ENCODE measurements around the gene RPGRIP1L.
A peak's percentile ranks its signal among the peaks of the same experiment; 100 is the strongest.

Gene RPGRIP1L

GRCh38 chr16:53559270-53559951 lies 144.2 kb downstream of the RPGRIP1L start:
- Mint-ChIP-seq H3K27me3 (ENCODE audit: low read depth) (peaks cover 7% of the 10 kb centered on the region), H3K9me3 (no peaks in the 10 kb centered on the region), H3K36me3 (ENCODE audit: low read depth) (no peaks in the 10 kb centered on the region), H3K4me1 (ENCODE audit: low read depth) (no peaks in the 10 kb centered on the region), H3K27ac (no peak overlapping the region), H3K4me3 (no peak overlapping the region)
- no peak for DNase-seq (ENCODE audit: low spot score)

- no peak for DNase-seq (ENCODE audit: low spot score)
- H3K27me3 Mint-ChIP-seq (ENCODE audit: low read depth) = peaks cover 7% of the 10 kb centered on the region
- H3K4me1 Mint-ChIP-seq (ENCODE audit: low read depth) = no peaks in the 10 kb centered on the region
- H3K9me3 Mint-ChIP-seq = no peaks in the 10 kb centered on the region
- H3K27ac Mint-ChIP-seq = no peak overlapping the region
- H3K36me3 Mint-ChIP-seq (ENCODE audit: low read depth) = no peaks in the 10 kb centered on the region
- H3K4me3 Mint-ChIP-seq = no peak overlapping the region
Measured at GRCh38 chr16:53558710-53559109, 144.9 kb downstream of the RPGRIP1L start.

DNA sequence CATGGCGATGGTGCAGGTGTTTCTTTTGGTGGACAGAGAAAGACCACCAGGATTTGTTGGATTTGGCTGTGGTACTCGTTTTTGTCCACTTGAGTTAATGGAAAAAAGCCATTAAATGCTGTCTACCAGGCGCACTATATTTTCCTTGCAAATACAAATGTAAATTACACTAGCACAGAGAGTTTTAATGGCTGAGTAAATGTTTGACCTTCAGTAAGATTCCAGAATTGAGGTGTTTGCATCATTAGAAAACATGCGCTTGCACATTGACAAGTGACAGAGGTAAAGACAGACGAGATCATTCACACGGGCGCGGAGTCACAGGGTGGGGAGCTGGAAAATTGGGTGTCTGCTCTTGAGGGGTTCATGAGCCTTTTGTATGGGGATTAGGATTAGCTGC lies 147.1 kb downstream of the RPGRIP1L start:
- H3K27me3 Mint-ChIP-seq (ENCODE audit: low read depth) = peaks cover 4% of the 10 kb centered on the region

GRCh38 chr16:53549970-53550690 lies 153.5 kb downstream of the RPGRIP1L start:
- DNase-seq (ENCODE audit: low spot score) = peak; percentile 19
- Mint-ChIP-seq H3K4me3 (no peak overlapping the region), H3K27ac (no peak overlapping the region), H3K4me1 (ENCODE audit: low read depth) (peaks cover 29% of the 10 kb centered on the region), H3K9me3 (no peaks in the 10 kb centered on the region), H3K27me3 (ENCODE audit: low read depth) (peaks cover 23% of the 10 kb centered on the region), H3K36me3 (ENCODE audit: low read depth) (no peaks in the 10 kb centered on the region)

More for the DNA sequence above, 147.1 kb downstream of the RPGRIP1L start:
- DNase-seq (ENCODE audit: low spot score) = no peak
- H3K27ac Mint-ChIP-seq = no peak overlapping the region
- H3K9me3 Mint-ChIP-seq = no peaks in the 10 kb centered on the region
- H3K36me3 Mint-ChIP-seq (ENCODE audit: low read depth) = no peaks in the 10 kb centered on the region
- H3K4me3 Mint-ChIP-seq = no peak overlapping the region
- H3K4me1 Mint-ChIP-seq (ENCODE audit: low read depth) = no peaks in the 10 kb centered on the region
